CD14-positive monocyte (primary cell): ENCODE results near the gene AP2A1. TPM values are rescaled to one million over a fixed set of nuclear protein-coding genes. Genes with fewer than 3 reads are reported as not detected.

Experiments used
- DNase-seq, 3 donors: peaks; one replicate each; pipeline ENCODE4 v3.0.0-alpha.2; 2011 to 2022
- H2AFZ ChIP-seq: 2 replicates; pipeline ENCODE4 v1.6.0; 2012; ENCODE audit warnings: mild to moderate bottlenecking, low read depth, low read length, inconsistent platforms; ENCODE audit not compliant: insufficient read depth, poor library complexity, severe bottlenecking
- H3K27ac ChIP-seq, 2 donors: 1 replicate in 1 of 2; 2 replicates in 1 of 2; pipeline ENCODE4 v1.5.1; 2012 to 2013; ENCODE audit warnings: low read length in 2 of 2, control low read depth in 1 of 2, inconsistent platforms in 1 of 2, low read depth in 1 of 2, mild to moderate bottlenecking in 1 of 2
- H3K27me3 ChIP-seq, 2 donors: one replicate each; pipeline versions ENCODE4 v1.6.0 to v1.6.1; 2011 to 2013; ENCODE audit warnings: low read length in 2 of 2; ENCODE audit not compliant: control insufficient read depth in 2 of 2, insufficient read depth in 2 of 2
- H3K36me3 ChIP-seq, 2 donors: replicated peaks in 1 of 2; 1 replicate in 1 of 2; 2 replicates in 1 of 2; pipeline versions ENCODE4 v1.5.1 to v1.6.1; 2012 to 2013; ENCODE audit warnings: low read length in 2 of 2, control low read depth in 1 of 2, inconsistent platforms in 1 of 2, mild to moderate bottlenecking in 1 of 2; ENCODE audit not compliant: insufficient read depth in 2 of 2, control insufficient read depth in 1 of 2
- H3K4me1 ChIP-seq, 2 donors: 1 replicate in 1 of 2; 2 replicates in 1 of 2; pipeline versions ENCODE4 v1.5.1 to v1.6.1; 2012 to 2013; ENCODE audit warnings: low read length in 2 of 2, control low read depth in 1 of 2, inconsistent platforms in 1 of 2, mild to moderate bottlenecking in 1 of 2, moderate library complexity in 1 of 2; ENCODE audit not compliant: insufficient read depth in 2 of 2, control insufficient read depth in 1 of 2
- H3K4me2 ChIP-seq: replicated peaks from 2 replicates; pipeline ENCODE3; 2012; ENCODE audit warnings: low read length, moderate library complexity, mild to moderate bottlenecking; ENCODE audit not compliant: poor library complexity, severe bottlenecking; ENCODE audit errors: extremely low read depth
- H3K4me3 ChIP-seq, 3 experiments: fragments of 200-600 bp in 1 of 3; sonication (generic) in 1 of 3; replicated peaks in 1 of 3; 1 replicate in 2 of 3; 2 replicates in 1 of 3; pipeline ENCODE4 v1.5.1; 2011 to 2013; ENCODE audit warnings: low read length in 3 of 3, mild to moderate bottlenecking in 3 of 3, control low read depth in 2 of 3, low read depth in 2 of 3, inconsistent platforms in 1 of 3, moderate library complexity in 1 of 3
- H3K79me2 ChIP-seq: 2 replicates; pipeline ENCODE4 v1.6.0; 2012; ENCODE audit warnings: mild to moderate bottlenecking, control low read depth, inconsistent platforms, low read length, moderate library complexity; ENCODE audit not compliant: insufficient read depth
- H3K9ac ChIP-seq: 2 replicates; pipeline ENCODE4 v1.6.0; 2017; ENCODE audit warnings: low read length, mild to moderate bottlenecking; ENCODE audit not compliant: insufficient read depth, poor library complexity, severe bottlenecking
- H3K9me3 ChIP-seq, 2 donors: replicated peaks in 1 of 2; 1 replicate in 1 of 2; 2 replicates in 1 of 2; pipeline versions ENCODE4 v1.5.1 to v1.6.1; 2012 to 2013; ENCODE audit warnings: low read length in 2 of 2, control low read depth in 1 of 2; ENCODE audit not compliant: control insufficient read depth in 1 of 2, insufficient read depth in 1 of 2
- H4K20me1 ChIP-seq: 2 replicates; pipeline ENCODE4 v1.6.0; 2012; ENCODE audit warnings: mild to moderate bottlenecking, low read length, control low read depth, moderate library complexity; ENCODE audit not compliant: insufficient read depth
- H3K27ac Mint-ChIP-seq, 7 donors: one replicate each; pipeline ENCODE4 v1.8.0; 2020; ENCODE audit warnings: mild to moderate bottlenecking in 7 of 7, mixed read lengths in 7 of 7, moderate library complexity in 6 of 7, inconsistent platforms in 2 of 7
- H3K27me3 Mint-ChIP-seq, 3 donors: one replicate each; pipeline ENCODE4 v1.8.0; 2021 to 2022; ENCODE audit warnings: low read depth in 3 of 3, mild to moderate bottlenecking in 3 of 3, mixed read lengths in 3 of 3, moderate library complexity in 3 of 3, inconsistent platforms in 1 of 3
- H3K36me3 Mint-ChIP-seq, 2 donors: one replicate each; pipeline ENCODE4 v1.8.0; 2020; ENCODE audit warnings: mixed read lengths in 2 of 2, inconsistent platforms in 1 of 2, mild to moderate bottlenecking in 1 of 2
- H3K4me1 Mint-ChIP-seq: one replicate; pipeline ENCODE4 v1.8.0; 2020; ENCODE audit warnings: mild to moderate bottlenecking, mixed read lengths
- H3K4me3 Mint-ChIP-seq, 2 donors: one replicate each; pipeline ENCODE4 v1.8.0; 2020; ENCODE audit warnings: mild to moderate bottlenecking in 2 of 2, mixed read lengths in 2 of 2, moderate library complexity in 1 of 2
- H3K9me3 Mint-ChIP-seq, 7 donors: one replicate each; pipeline ENCODE4 v1.8.0; 2020 to 2022; ENCODE audit warnings: mixed read lengths in 7 of 7, mild to moderate bottlenecking in 6 of 7, moderate library complexity in 6 of 7, inconsistent platforms in 2 of 7
- CTCF ChIP-seq: fragments of 200-600 bp; IDR thresholded peaks from one replicate; pipeline ENCODE4 v1.8.0; 2022; ENCODE audit warnings: antibody characterized with exemption, mild to moderate bottlenecking
- WGBS: methylation state at CpG from one replicate; pipeline ENCODE4 v1.1.5; 2013; ENCODE audit warnings: missing lambda C conversion rate; ENCODE audit not compliant: insufficient coverage; 5-methylcytosine and 5-hydroxymethylcytosine counted together
- intact Hi-C, 2 donors: fragments of 100-400 bp; cut with micrococcal nuclease; formaldehyde crosslinking; loops; one replicate each; pipeline versions ENCODE4 v1.15.0 to v1.15.1; 2023
- polyA minus RNA-seq: library from RNA; depleted of rRNA, polyadenylated mRNA; stranded (reverse); fragments of >200 nt; gene quantifications from 2 replicates; pipeline ENCODE4 v1.2.3, GENCODE V29; 2012
- polyA plus RNA-seq, 3 donors: library from polyadenylated mRNA; depleted of rRNA in 1 of 3; unstranded in 2 of 3; stranded (reverse) in 1 of 3; fragments of 300-500 nt in 2 of 3; fragments of >200 nt in 1 of 3; fragmentation: Illumina TruSeq in 2 of 3; gene quantifications; 1 replicate in 2 of 3; 2 replicates in 1 of 3; pipeline ENCODE4 v1.2.3, GENCODE V29; 2012 to 2021
- total RNA-seq, 12 experiments: library from RNA in 1 of 12; stranded (reverse) in 1 of 12; fragments of 120-200 nt in 1 of 12; gene quantifications; one replicate each; pipeline ENCODE4 v1.2.4 and lab custom pipeline; 2013 to 2026; ENCODE audit warnings: mixed read lengths in 6 of 12, inconsistent platforms in 1 of 12

The AP2A1 gene
- total RNA-seq (2013): 52.8 TPM
- 100 to 1,000 TPM in 1 of 3 donors, 10 to 100 TPM in 2; 12.1 to 117 (median 15.1) TPM for polyA plus RNA-seq
- polyA minus RNA-seq: 69.4 and 87.7 TPM in 2 replicates
- total RNA-seq (lab: John Stamatoyannopoulos, UW): 13.3 to 110 (median 67.4) reads per million in 11 experiments

GRCh38 chr19:49766930-49767299 is at the start of gene AP2A1:
Gene AP2A1 (plus strand): TSS chr19:49767001. CDS start chr19:49767134, 133 bp downstream.
- Mint-ChIP-seq H3K4me3 (peak within 1 kb of the TSS; percentile 96 to 98), H3K4me1 (peaks cover 37% of the 10 kb centered on the region), H3K9me3 (no peaks in the 10 kb centered on the region), H3K27ac (peak within 1 kb of the TSS; percentile 95 to 99 (median 98)), H3K36me3 (peaks cover 11 to 20% of the 10 kb centered on the region in 2 donors), H3K27me3 (peaks cover 1 to 2% (median 2%) of the 10 kb centered on the region in 3 donors)
- peak within 1 kb of the TSS; percentile 89 to 92 for H3K27ac ChIP-seq
- peak within 1 kb of the TSS; percentile 90 for H3K9ac ChIP-seq
- H3K4me3 ChIP-seq: peak within 1 kb of the TSS; percentile 94 to 99 (median 96)
- peaks cover 25 to 29% of the 10 kb centered on the region in 2 donors for H3K4me1 ChIP-seq
- intact Hi-C loops: loop anchor here (2.0 to 5.0 kb wide), 5 partner anchors 40 to 126 kb away; partner anchors contain the start of genes MED25 (in 1 of the 2), PNKP (in 1 of the 2) and RRAS (in 1 of the 2)
- peaks cover 51% of the 10 kb centered on the region for H3K79me2 ChIP-seq
- H4K20me1 ChIP-seq: peaks cover 33% of the 10 kb centered on the region
- peaks cover 0 to 12% of the 10 kb centered on the region in 2 donors for H3K36me3 ChIP-seq
- 1% methylated on average over 29 of the region's 38 CpGs for WGBS
- TF ChIP-seq CTCF: no peak
- no peaks in the 10 kb centered on the region for H3K9me3 ChIP-seq
- H2AFZ ChIP-seq: peak within 1 kb of the TSS; percentile 81
- H3K27me3 ChIP-seq: no peaks in the 10 kb centered on the region
- peak within 1 kb of the TSS; percentile 99 for H3K4me2 ChIP-seq
- no peak for DNase-seq

GRCh38 chr19:49718511-49718910 is 48.3 kb upstream of the AP2A1 start:
- H3K4me1 ChIP-seq: peaks cover 7 to 9% of the 10 kb centered on the region in 2 donors
- H3K4me2 ChIP-seq: no peak overlapping the region
- H3K4me1 Mint-ChIP-seq: peaks cover 8% of the 10 kb centered on the region
- no peaks in the 10 kb centered on the region for H4K20me1 ChIP-seq
- no peaks in the 10 kb centered on the region for H3K36me3 ChIP-seq
- H3K9me3 ChIP-seq: no peaks in the 10 kb centered on the region
- no peak for DNase-seq
- no peak overlapping the region for H2AFZ ChIP-seq
- no peak for TF ChIP-seq CTCF
- H3K4me3 Mint-ChIP-seq: no peak overlapping the region
- H3K27ac Mint-ChIP-seq: peak overlapping the region in 1 of 7 donors; percentile 50
- H3K27ac ChIP-seq: no peak overlapping the region
- H3K9me3 Mint-ChIP-seq: peaks cover 0 to 14% (median 2%) of the 10 kb centered on the region in 7 donors
- WGBS: 100% methylated on average over 7 of the region's 8 CpGs
- H3K79me2 ChIP-seq: no peaks in the 10 kb centered on the region
- H3K27me3 Mint-ChIP-seq: peaks cover 0 to 4% (median 2%) of the 10 kb centered on the region in 3 donors
- intact Hi-C loops: no loop called here
- no peaks in the 10 kb centered on the region for H3K27me3 ChIP-seq
- no peak overlapping the region for H3K4me3 ChIP-seq
- H3K36me3 Mint-ChIP-seq: no peaks in the 10 kb centered on the region
- H3K9ac ChIP-seq: no peak overlapping the region
